Epithelial cell of esophagus (primary cell): Measurements from ENCODE around the gene SZT2.

Source experiments
- DNase-seq: peaks from one replicate; pipeline ENCODE4 v3.0.0; 2010; ENCODE audit warnings: low read depth
- H3K4me3 ChIP-seq: 2 replicates; pipeline ENCODE4 v1.5.1; 2011; ENCODE audit warnings: mild to moderate bottlenecking, low read length, control low read depth
- TF ChIP-seq, protein P1 (sequence below): IDR thresholded peaks from 2 replicates; pipeline ENCODE4 v1.5.1; 2011; ENCODE audit warnings: low read depth, mild to moderate bottlenecking, low read length, control low read depth, inconsistent platforms; ENCODE audit not compliant: insufficient read depth; ENCODE audit errors: missing control alignments

Gene SZT2

DNA sequence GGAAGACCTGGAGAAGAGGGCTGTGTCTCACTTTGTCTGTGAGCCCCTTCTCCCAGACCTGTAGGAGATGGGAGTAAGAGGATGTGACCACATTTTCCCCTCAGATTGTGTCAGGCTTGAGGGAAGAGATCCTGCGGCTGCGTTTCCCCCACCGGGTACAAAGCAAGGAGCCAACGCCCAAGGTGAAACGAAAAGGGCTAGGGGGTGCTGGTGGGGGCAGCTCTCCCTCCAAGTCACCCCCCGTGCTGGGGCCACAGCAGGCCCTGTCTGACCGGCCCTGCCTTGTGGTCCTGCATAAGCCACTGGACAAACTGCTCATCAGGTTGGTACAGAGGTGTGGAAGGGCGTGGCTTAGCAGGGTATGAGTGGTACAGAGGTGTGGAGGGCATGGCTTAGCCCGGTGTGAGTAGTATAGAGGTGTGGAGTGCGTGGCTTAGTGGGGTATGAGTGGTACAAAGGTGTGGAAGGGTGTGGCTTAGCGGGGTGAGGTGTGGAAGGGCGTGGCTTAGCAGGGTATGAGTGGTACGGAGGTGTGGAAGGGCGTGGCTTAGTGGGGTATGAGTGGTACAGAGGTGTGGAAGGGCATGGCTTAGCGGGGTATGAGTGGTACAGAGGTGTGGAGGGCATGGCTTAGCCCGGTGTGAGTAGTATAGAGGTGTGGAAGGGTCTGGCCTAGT, 33.4 kb downstream of the SZT2 start:
- TF ChIP-seq, protein P1, sequence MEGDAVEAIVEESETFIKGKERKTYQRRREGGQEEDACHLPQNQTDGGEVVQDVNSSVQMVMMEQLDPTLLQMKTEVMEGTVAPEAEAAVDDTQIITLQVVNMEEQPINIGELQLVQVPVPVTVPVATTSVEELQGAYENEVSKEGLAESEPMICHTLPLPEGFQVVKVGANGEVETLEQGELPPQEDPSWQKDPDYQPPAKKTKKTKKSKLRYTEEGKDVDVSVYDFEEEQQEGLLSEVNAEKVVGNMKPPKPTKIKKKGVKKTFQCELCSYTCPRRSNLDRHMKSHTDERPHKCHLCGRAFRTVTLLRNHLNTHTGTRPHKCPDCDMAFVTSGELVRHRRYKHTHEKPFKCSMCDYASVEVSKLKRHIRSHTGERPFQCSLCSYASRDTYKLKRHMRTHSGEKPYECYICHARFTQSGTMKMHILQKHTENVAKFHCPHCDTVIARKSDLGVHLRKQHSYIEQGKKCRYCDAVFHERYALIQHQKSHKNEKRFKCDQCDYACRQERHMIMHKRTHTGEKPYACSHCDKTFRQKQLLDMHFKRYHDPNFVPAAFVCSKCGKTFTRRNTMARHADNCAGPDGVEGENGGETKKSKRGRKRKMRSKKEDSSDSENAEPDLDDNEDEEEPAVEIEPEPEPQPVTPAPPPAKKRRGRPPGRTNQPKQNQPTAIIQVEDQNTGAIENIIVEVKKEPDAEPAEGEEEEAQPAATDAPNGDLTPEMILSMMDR = no peak
- no peak overlapping the region for H3K4me3 ChIP-seq
- no peak for DNase-seq

DNA sequence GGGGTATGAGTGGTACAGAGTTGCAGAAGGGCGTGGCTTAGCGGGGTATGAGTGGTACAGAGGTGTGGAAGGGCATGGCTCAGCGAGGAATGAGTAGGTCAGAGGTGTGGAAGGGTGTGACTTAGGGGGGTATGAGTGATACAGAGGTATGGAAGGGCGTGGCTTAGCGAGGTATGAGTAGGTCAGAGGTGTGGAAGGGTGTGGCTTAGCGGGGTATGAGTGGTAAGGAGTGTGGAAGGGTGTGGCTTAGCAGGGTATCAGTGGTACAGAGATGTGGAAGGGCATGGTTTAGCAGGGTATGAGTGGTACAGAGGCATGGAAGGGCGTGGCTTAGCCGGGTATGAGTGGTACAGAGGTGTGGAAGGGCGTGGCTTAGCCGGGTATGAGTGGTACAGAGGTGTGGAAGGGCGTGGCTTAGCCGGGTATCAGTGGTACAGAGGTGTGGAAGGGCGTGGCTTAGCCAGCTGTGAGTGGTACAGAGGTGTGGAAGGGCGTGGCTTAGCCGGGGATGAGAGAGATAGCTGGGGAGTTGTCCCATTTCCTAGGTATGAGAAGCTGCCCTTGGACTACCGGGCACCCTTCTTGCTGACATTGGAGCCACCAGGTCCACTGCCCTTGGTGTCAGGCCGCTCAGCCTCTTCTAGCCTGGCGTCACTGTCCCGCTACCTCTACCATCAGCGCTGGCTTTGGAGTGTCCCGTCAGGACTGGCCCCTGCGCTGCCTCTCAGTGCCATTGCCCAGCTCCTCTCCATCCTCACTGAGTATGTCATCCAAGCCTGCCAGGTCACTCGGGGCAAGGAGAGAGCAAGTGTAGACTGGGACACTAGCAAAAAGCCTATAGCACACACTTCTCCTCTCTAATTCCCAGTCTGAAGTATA, 34.2 kb downstream of the SZT2 start:
- TF ChIP-seq, protein P1 = no peak
- H3K4me3 ChIP-seq = no peak overlapping the region
- DNase-seq = peak; percentile 95

DNA sequence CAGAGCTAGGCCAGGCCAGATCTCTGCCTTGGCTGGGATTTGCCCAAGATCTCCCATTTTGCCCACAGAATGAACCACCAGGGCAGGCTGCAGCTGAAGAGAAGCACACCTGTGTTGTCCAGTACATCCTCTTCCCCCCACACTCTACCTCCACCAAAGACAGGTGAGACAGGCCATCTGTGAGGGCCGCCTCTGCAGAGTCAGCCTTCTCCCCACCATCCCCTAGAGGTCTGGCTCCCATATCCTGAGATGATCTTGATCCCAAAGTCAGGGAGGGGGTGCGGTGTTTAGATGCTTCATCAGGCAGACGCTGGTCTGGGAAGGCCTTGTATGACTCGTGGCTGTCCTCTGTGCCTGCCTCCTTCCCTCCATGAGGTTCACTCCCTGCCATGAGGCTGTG, 35.3 kb downstream of the SZT2 start:
- TF ChIP-seq, protein P1 = no peak
- no peak for DNase-seq
- H3K4me3 ChIP-seq = no peak overlapping the region

DNA sequence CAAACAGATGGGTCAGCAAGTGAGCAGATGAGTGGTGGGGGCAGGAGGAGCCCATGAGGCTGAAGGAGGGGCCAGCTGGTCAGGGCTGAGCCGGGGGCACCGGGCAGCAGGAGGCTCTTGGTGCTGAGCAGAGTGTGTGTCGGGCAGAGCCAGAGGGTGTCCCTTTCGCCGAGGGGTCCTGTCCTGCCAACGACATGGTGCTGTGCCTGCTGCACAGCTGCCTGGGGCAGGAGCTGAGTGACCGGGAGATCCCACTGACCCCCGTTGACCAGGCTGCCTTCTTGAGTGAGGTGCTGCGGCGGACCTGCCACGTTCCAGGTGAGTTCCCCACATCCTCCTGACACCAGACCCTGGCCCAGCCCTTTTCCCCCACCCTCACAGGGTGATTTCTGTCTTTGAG, 36.5 kb downstream of the SZT2 start:
- no peak overlapping the region for H3K4me3 ChIP-seq
- TF ChIP-seq, protein P1 = no peak
- no peak for DNase-seq

DNA sequence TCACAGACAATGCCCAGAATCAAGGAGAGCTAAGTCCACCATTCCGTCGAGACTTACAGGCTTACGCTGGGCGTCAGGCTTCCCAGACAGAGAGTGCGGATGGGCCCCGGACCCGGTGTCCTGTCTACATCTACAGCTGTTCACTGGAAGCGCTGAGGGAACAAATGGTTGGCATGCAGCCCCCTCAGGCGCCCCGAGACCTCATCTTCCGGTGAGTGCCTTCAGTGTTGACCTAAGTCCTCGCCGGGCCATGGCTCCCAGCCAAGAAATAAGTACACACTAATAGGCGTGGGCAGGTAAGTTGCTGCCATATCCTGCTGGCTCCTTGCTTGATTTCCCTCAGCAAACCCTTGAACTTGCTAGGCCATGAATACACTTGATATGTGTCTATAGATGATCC, 37.8 kb downstream of the SZT2 start:
- TF ChIP-seq, protein P1 = no peak
- DNase-seq = no peak
- no peak overlapping the region for H3K4me3 ChIP-seq

DNA sequence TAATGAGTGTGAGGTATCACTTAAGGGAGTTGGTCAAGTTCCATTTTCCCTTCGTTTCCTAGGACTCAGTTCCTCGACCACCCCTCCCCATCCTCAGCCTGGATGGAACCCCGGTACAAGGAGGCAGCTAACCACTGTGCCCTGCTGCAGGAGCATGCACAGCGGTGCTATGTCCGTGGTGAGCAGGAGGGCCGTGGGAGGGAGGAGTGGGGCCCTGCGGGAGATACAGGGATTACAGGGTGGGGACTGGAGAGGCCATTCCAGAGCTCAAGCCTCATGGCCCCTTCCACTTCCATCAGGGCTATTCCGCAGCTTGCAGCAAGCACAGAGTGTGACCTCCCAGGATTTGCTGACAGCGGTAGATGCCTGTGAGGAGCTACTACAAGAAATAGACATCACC, 38.2 kb downstream of the SZT2 start:
- TF ChIP-seq, protein P1 = no peak
- no peak for DNase-seq
- H3K4me3 ChIP-seq = no peak overlapping the region

DNA sequence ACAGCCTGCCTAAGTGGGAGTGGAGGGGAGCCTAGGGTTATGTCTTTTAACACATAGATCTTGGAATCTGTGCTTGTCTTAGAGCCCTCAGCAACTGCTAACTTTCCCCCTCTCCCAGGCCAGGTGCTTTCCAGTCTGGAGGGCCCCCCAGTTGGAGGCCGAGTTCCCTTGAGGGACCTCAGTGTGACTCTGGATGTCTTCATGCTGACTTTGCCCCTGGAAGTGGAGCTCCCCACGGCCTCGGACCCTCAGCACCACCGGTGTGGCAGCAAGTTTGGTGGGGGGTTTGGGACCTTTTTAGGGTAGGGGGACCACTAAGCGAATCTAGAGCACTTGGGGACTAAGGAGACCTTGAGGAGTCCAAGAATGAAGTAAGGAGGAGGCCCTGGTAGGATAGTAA, 41.1 kb downstream of the SZT2 start:
- DNase-seq = no peak
- no peak overlapping the region for H3K4me3 ChIP-seq
- TF ChIP-seq, protein P1 = no peak
